Left ventricle myocardium inferior (tissue), 1 donor: ENCODE data around the gene BAHCC1. TPM values are rescaled to one million over a fixed set of nuclear protein-coding genes. Genes with fewer than 3 reads are reported as not detected.

Experiments used
- DNase-seq: peaks from one replicate; pipeline ENCODE4 v3.0.0-alpha.2; 2020
- H3K27ac ChIP-seq: fragments of 200-600 bp; replicated peaks from 2 replicates; pipeline ENCODE4 v1.8.0; 2021
- H3K27me3 ChIP-seq: fragments of 200-600 bp; 2 replicates; pipeline ENCODE4 v1.8.0; 2021; ENCODE audit warnings: low read depth
- H3K36me3 ChIP-seq: fragments of 200-600 bp; 2 replicates; pipeline ENCODE4 v1.8.0; 2021
- H3K4me1 ChIP-seq: fragments of 200-600 bp; 2 replicates; pipeline ENCODE4 v1.8.0; 2021
- H3K4me3 ChIP-seq: fragments of 200-600 bp; 2 replicates; pipeline ENCODE4 v1.8.0; 2021; ENCODE audit warnings: mild to moderate bottlenecking, moderate library complexity
- H3K9me3 ChIP-seq: fragments of 200-600 bp; replicated peaks from 2 replicates; pipeline ENCODE4 v1.8.0; 2021
- intact Hi-C: fragments of 100-400 bp; cut with micrococcal nuclease; formaldehyde crosslinking; loops from one replicate; pipeline ENCODE4 v1.11.0; 2022
- long read RNA-seq: library from polyadenylated mRNA; unstranded; transcript quantifications from one replicate; pipeline ENCODE4 v2.0.0, GENCODE V29; 2021
- total RNA-seq: library from RNA; stranded (reverse); fragmentation: NEBNext Ultra II Directional; extraction: Animal tissue kit (Norgen Biotek cat#: 25700); gene quantifications from one replicate; pipeline ENCODE4 v1.2.1, GENCODE V29; 2021
- TF ChIP-seq, protein P1 (sequence below): fragments of 200-600 bp; IDR thresholded peaks from 2 replicates; pipeline ENCODE4 v1.8.0; 2021; ENCODE audit warnings: antibody characterized with exemption, mild to moderate bottlenecking, borderline replicate concordance
- donor health status: DM: no; HTN: yes; CAD: no; lungs with severe emphysema.

Gene BAHCC1
- total RNA-seq, result 7.3 TPM
- long read RNA-seq, partial matches to known transcripts, result 6 of 13 reads
- long read RNA-seq, other reads (novel, unspliced or antisense), result 5 of 13 reads

- peak within 1 kb of the TSS; percentile 96 for H3K4me3 ChIP-seq
- H3K36me3 ChIP-seq, result no peaks in the 10 kb centered on the region
- H3K4me1 ChIP-seq, result peaks cover 84% of the 10 kb centered on the region
- TF ChIP-seq, protein P1, sequence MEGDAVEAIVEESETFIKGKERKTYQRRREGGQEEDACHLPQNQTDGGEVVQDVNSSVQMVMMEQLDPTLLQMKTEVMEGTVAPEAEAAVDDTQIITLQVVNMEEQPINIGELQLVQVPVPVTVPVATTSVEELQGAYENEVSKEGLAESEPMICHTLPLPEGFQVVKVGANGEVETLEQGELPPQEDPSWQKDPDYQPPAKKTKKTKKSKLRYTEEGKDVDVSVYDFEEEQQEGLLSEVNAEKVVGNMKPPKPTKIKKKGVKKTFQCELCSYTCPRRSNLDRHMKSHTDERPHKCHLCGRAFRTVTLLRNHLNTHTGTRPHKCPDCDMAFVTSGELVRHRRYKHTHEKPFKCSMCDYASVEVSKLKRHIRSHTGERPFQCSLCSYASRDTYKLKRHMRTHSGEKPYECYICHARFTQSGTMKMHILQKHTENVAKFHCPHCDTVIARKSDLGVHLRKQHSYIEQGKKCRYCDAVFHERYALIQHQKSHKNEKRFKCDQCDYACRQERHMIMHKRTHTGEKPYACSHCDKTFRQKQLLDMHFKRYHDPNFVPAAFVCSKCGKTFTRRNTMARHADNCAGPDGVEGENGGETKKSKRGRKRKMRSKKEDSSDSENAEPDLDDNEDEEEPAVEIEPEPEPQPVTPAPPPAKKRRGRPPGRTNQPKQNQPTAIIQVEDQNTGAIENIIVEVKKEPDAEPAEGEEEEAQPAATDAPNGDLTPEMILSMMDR, result no peak
- DNase-seq, result peak; percentile 100
- intact Hi-C loops, result no loop called here
- H3K27me3 ChIP-seq, result no peaks in the 10 kb centered on the region
- H3K9me3 ChIP-seq, result no peaks in the 10 kb centered on the region
- peak within 1 kb of the TSS; percentile 100 for H3K27ac ChIP-seq
Observed at GRCh38 chr17:81394921-81395599, at the start of gene BAHCC1. Gene BAHCC1, plus strand, starts transcription at chr17:81395457. Its CDS starts 4,283 bp downstream, at chr17:81399740.

- TF ChIP-seq, protein P1, result no peak
- intact Hi-C loops, result no loop called here
- Histone ChIP-seq H3K27ac (peak overlapping the region; percentile 96), H3K9me3 (no peaks in the 10 kb centered on the region), H3K4me3 (peak overlapping the region; percentile 77), H3K27me3 (peaks cover 29% of the 10 kb centered on the region), H3K36me3 (no peaks in the 10 kb centered on the region), H3K4me1 (peaks cover 61% of the 10 kb centered on the region)
- peak; percentile 99 for DNase-seq
Observed at GRCh38 chr17:81346090-81346907, 49.0 kb upstream of the BAHCC1 start.

DNA sequence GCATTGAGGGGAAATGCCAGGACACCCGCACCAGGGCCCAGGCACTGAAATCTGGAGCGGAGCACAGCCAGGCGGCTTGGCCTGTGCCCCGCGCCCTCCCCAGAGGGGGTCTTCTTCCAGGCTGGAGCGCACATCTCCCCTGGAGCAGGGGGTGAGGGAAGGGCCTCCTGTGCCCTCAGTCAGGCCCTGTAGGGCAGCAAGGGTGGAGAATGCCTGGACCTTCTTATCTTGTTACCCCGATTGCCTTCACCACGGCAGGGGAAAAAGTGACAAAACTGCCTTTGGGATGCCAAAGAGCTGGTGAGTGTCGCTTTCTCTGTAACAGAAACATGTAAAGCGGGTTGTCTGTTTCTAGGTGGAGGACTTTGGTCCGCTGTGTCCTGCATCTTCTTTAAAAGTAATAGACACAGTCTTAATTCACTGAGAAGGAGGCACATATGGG, 48.3 kb upstream of the BAHCC1 start:
- Histone ChIP-seq H3K27me3 (peaks cover 24% of the 10 kb centered on the region), H3K36me3 (no peaks in the 10 kb centered on the region), H3K4me3 (peak overlapping the region; percentile 77), H3K27ac (peak overlapping the region; percentile 96), H3K9me3 (no peaks in the 10 kb centered on the region), H3K4me1 (peaks cover 54% of the 10 kb centered on the region)
- DNase-seq, result no peak
- TF ChIP-seq, protein P1, result no peak
- intact Hi-C loops, result no loop called here

GRCh38 chr17:81347437-81347836, 47.8 kb upstream of the BAHCC1 start:
- Histone ChIP-seq H3K36me3 (no peaks in the 10 kb centered on the region), H3K4me3 (no peak overlapping the region), H3K27me3 (peaks cover 22% of the 10 kb centered on the region), H3K9me3 (no peaks in the 10 kb centered on the region), H3K4me1 (peaks cover 49% of the 10 kb centered on the region), H3K27ac (no peak overlapping the region)
- DNase-seq, result no peak
- intact Hi-C loops, result no loop called here
- TF ChIP-seq, protein P1, result no peak

- TF ChIP-seq, protein P1, result no peak
- Histone ChIP-seq H3K27me3 (peaks cover 17% of the 10 kb centered on the region), H3K27ac (no peak overlapping the region), H3K4me1 (peaks cover 40% of the 10 kb centered on the region), H3K9me3 (no peaks in the 10 kb centered on the region), H3K36me3 (no peaks in the 10 kb centered on the region), H3K4me3 (no peak overlapping the region)
- intact Hi-C loops, result no loop called here
- DNase-seq, result no peak
Observed at GRCh38 chr17:81348097-81349055, 46.9 kb upstream of the BAHCC1 start.
